GM12872 (cell line): ENCODE results near the gene SOWAHA.

ENCODE experiments used
- TF ChIP-seq, protein P1 (sequence below): IDR thresholded peaks from 3 replicates; pipeline ENCODE4 v1.5.1; 2011; ENCODE audit warnings: low read depth, mild to moderate bottlenecking, low read length, moderate library complexity; ENCODE audit not compliant: insufficient read depth

SOWAHA gene

DNA sequence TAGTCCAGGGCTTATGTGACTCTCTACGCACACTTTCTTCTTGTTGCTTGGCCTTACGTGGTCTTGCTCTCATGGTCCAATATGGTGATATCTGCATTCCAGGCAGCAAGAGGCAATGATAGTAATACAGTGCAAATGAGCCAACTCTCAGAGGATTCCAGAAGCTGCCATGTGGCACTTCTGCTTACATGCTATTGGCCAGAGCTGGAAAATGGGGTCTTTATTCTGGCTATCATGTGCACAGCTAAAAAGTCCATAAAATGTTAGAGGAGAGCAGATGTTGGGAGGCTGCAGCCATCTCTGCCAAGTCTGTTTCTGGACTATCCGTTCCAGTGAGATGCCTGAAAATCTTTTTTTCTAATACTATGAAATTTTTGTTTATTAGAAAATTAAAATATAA, 33.1 kb upstream of the SOWAHA start:
- TF ChIP-seq, protein P1, sequence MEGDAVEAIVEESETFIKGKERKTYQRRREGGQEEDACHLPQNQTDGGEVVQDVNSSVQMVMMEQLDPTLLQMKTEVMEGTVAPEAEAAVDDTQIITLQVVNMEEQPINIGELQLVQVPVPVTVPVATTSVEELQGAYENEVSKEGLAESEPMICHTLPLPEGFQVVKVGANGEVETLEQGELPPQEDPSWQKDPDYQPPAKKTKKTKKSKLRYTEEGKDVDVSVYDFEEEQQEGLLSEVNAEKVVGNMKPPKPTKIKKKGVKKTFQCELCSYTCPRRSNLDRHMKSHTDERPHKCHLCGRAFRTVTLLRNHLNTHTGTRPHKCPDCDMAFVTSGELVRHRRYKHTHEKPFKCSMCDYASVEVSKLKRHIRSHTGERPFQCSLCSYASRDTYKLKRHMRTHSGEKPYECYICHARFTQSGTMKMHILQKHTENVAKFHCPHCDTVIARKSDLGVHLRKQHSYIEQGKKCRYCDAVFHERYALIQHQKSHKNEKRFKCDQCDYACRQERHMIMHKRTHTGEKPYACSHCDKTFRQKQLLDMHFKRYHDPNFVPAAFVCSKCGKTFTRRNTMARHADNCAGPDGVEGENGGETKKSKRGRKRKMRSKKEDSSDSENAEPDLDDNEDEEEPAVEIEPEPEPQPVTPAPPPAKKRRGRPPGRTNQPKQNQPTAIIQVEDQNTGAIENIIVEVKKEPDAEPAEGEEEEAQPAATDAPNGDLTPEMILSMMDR = no peak

DNA sequence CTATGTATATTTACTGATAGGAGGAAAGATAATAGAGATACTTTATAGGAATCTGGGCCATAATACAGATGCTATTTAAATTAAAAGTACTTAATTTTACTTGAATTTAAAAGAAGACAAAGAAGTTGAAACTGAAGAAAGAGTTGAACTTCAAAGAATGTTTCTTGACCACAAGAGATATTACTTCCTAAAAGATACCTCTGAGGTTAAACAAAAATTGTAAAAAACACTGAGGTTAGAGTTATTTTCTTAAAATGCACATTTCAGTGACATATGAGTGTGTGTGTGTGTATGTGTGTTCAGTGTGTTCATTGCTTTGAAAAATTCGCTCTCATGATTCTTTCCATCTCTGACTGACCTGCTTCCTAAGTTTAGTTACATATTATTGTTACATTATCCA, 32.5 kb upstream of the SOWAHA start:
- TF ChIP-seq, protein P1 = no peak

DNA sequence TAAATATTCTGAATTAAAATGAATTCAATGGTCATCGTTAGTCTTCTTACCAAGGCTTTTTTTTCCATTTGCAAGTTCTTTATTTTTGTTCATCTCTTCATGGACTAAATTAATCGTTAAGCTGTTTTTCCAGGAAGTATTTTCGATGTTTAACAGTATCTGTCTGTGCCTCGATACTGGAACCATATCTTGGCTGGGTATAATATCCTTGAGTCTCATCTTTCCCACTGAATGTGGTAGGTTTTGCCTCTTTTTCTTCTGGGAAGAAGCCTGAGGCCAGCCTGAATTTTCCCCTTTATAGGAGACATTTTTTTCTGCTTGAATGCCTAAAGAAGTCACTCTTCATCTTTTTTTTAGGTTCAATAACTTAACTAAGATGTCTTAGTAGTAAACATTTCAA, 32.1 kb upstream of the SOWAHA start:
- TF ChIP-seq, protein P1 = no peak

DNA sequence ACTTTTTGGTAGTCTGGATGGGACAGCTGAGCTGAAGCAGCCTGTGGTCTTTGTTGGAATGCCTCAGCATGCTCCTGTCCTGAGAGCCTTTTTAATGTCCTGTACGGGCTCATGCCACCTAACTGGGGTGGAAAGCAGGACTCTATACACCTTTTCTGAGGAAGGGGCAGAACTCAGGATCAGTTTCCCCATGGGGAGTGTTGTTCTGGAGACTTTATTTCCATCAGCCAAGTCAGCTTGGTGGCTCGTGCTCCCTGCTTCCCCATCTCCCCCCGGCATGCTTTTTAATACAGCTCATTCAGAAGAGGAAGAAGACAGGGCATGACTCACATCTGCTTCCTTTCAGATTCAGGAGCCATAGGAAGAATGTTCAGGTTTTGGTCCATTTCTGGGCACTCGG, 31.0 kb upstream of the SOWAHA start:
- TF ChIP-seq, protein P1 = no peak

DNA sequence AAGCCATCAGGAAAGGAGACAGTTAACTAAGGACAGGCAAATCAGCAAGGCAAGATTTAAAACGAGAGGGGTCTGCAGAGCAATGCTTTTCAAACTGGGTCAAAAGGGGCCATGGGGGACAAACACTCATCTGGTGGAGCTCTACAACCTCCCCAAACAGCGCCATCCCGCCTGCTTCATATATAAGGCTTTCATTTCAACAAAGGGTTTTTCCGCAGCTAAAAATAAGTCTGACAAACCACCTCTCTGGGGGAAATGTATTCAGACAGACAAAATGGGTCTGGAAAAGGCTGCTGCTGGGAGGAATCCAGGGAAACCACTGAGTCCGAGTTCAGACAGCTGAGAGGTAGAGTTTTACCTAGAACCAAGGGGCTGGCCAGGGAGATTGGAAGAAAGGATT, 27.7 kb upstream of the SOWAHA start:
- TF ChIP-seq, protein P1 = no peak

DNA sequence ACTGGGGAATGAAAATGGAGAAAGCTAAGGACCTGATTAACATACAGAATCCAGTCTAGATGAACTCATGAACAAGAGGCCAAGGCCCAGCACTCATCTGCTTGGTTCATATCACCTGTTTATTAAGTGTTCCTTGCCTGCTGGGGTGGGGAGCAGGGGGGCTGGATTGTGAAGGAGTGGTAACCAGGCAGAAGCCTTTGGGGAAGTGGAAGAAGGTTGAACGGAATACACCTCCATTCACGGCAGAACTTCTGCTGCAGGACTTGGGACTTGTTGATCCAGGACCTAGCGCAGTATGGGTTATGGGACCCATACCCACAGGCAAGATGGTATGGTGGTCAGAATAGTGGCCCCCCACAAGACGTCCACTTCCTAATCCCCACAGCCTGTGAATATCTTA, 27.2 kb upstream of the SOWAHA start:
- TF ChIP-seq, protein P1 = no peak

DNA sequence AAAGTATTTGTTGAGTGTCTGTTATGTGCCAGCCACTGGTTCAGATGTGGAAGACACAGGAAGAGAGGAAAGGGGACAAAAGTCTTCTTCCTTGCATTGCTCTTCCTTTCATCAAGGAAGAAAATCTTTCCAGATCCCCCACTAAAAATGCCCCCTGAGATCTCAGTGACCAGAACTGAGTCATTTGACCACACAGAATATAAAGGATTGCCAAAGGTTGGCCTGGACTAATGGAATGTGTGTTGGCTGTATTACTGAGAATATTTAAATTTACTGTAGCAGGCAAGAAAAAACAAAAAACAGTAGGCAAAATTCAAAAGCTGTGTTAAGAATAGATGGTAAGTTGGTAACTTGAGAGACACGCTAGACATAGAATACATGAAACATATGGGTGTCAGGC, 26.0 kb upstream of the SOWAHA start:
- TF ChIP-seq, protein P1 = no peak

DNA sequence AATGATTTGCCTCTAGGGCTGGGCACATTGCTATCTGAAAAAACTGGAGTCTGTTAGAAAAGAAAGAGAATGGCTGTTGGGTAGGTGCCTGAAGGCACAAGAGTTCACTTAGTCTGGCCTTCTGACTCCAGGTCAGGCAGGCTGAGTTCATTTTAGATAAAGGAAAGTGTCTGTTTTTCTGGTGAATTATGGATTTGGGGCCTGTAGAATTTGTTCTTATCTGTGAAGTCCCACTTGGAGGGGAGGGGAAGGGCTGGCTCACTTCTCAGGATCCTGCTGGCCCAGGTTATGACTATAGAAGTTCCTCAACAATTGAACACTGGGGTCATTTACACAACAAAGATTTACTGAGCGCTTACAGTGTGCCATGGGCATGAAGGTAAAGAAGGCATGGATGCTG, 24.6 kb upstream of the SOWAHA start:
- TF ChIP-seq, protein P1 = no peak
